ENCODE measurements around the gene SLC44A1.

Gene SLC44A1

DNA sequence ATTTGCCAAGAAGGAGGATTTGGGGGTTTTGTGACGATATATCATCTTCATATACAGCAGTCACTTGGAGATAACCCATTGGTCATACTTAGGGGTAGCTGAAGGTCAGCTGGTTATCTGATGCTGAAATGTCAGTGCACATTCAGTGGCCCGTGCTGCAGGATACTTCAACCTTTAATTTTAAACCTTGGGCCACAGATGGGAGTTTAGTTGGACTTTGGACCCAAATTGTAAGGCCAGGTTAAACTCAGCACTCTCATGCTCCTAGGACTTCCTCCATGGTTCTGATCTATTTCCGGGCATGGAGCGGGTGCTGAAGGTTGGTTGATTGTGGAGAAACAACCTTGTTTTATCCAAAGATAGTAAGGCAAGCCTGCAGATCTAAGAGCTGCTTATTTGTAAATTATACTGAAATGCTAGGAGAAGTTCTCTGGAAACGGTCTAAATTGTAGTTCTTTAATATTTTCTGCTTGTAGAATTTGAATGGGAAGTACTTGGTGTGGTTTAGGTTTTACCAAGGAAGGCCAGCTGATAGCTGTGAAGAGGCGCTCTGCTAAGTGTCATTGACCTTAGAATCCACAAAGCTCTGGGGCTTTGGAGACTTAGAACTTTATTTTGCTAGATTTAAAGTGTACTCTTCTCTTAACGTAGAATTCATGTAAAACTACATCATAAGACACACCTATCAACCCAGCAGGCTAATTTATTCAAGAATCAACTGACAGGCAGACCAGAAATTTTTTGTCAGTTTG, 38.6 kb downstream of the SLC44A1 start:
- no peak overlapping the region for H3K4me3 ChIP-seq (ENCODE audit: control insufficient read depth, low read depth, low read length)
- no peak for DNase-seq (ENCODE audit: low read depth)
- TF ChIP-seq, protein P1, sequence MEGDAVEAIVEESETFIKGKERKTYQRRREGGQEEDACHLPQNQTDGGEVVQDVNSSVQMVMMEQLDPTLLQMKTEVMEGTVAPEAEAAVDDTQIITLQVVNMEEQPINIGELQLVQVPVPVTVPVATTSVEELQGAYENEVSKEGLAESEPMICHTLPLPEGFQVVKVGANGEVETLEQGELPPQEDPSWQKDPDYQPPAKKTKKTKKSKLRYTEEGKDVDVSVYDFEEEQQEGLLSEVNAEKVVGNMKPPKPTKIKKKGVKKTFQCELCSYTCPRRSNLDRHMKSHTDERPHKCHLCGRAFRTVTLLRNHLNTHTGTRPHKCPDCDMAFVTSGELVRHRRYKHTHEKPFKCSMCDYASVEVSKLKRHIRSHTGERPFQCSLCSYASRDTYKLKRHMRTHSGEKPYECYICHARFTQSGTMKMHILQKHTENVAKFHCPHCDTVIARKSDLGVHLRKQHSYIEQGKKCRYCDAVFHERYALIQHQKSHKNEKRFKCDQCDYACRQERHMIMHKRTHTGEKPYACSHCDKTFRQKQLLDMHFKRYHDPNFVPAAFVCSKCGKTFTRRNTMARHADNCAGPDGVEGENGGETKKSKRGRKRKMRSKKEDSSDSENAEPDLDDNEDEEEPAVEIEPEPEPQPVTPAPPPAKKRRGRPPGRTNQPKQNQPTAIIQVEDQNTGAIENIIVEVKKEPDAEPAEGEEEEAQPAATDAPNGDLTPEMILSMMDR (IDR thresholded peaks at IDR 0.05; ENCODE audit: control insufficient read depth, insufficient read depth, low read depth, low read length, missing control alignments): no peak

DNA sequence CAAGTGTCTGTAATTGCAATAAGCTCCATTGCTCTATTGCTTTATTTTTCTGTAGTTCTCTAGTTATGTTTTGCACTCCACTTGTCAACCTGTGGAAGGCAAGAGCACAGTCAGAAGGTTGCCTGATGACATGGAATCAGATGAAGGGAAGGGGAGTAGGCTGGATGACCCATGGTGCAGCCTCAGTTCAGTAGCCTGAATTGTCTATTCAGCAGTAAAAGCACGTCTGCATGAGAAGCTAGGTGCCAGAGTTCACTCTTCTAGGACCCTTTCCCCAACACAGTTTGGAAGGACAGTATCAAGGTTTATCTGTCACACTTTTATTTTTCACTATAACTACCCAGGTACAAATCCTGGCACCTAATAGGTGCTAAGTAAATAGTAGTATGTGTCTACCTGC, 39.3 kb downstream of the SLC44A1 start:
- TF ChIP-seq, protein P1 (IDR thresholded peaks at IDR 0.05; ENCODE audit: control insufficient read depth, insufficient read depth, low read depth, low read length, missing control alignments): no peak
- H3K4me3 ChIP-seq (ENCODE audit: control insufficient read depth, low read depth, low read length): no peak overlapping the region
- no peak for DNase-seq (ENCODE audit: low read depth)

DNA sequence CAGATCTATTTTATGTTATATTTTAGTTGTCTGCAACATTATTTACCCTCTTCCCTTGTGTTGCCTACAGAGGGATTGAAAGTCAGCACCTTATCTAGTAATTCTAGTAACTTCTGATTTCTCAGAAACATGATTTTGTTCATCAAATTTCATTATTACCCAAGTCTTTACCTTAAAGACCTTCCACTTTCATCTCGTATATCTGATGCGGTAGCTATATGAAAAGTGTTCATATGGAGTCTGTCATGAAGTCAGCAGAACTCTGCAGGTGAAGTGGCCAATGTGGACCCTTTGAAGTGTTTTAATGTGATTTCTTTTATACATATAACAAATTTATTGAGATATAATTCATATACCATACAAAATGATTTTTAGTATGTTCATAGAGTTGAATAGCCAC, 40.0 kb downstream of the SLC44A1 start:
- H3K4me3 ChIP-seq (ENCODE audit: control insufficient read depth, low read depth, low read length): no peak overlapping the region
- DNase-seq (ENCODE audit: low read depth): no peak
- TF ChIP-seq, protein P1 (IDR thresholded peaks at IDR 0.05; ENCODE audit: control insufficient read depth, insufficient read depth, low read depth, low read length, missing control alignments): no peak

DNA sequence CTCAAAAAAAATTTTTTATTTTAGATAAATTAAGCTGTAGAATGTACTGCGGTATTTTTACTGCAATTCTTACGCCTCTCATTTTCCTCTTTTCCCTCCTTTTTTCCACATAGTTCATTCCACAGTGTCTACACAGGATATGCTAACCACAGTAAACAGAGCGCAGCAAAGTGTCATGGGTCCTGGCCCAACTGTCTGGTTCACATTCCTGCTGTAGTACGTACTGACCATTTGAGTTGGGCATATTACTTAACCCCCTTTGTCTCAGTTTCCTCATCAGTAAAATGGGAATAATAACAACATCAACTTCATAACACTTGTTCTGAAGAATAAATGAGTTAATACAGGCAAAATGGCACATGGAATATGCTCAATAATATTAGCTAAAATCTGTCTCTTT, 41.6 kb downstream of the SLC44A1 start:
- TF ChIP-seq, protein P1 (IDR thresholded peaks at IDR 0.05; ENCODE audit: control insufficient read depth, insufficient read depth, low read depth, low read length, missing control alignments): no peak
- DNase-seq (ENCODE audit: low read depth): no peak
- no peak overlapping the region for H3K4me3 ChIP-seq (ENCODE audit: control insufficient read depth, low read depth, low read length)

DNA sequence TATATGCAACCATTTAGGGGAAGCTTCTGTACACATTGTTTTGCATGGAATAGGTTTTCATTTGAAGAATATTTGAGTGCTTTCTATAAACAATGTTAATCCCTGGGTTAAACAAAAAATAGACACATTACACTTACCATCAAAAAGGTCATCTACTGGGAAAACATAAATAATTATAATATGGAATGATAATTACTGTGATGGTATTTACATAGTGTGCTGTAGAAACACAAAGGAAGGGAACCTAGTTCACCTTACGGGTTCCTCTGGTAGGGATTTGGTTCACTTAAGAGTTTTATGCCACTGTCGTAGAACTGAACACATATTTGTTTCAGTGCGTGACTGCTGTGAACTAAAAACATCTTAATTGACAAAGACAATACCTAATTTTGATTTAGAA, 44.9 kb downstream of the SLC44A1 start:
- DNase-seq (ENCODE audit: low read depth): no peak
- TF ChIP-seq, protein P1 (IDR thresholded peaks at IDR 0.05; ENCODE audit: control insufficient read depth, insufficient read depth, low read depth, low read length, missing control alignments): no peak
- H3K4me3 ChIP-seq (ENCODE audit: control insufficient read depth, low read depth, low read length): no peak overlapping the region

DNA sequence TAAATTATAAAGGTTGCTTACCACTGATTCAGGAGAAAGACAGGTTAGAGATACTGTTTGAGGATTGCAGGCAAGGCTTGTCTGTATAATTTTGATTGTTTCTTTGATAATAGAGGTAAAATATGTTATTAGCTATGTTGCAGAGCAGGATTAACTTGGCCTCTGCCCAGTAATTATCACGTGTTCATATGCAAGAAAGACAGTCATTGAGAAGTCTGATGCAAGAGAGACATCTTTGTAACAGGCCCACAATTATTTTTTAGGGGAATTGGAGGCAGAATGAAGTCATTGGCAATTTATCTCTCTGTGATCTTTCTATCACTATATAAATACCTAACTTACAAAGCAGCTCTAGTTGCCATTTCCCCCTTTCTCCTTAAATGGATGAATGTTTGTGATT, 46.0 kb downstream of the SLC44A1 start:
- no peak overlapping the region for H3K4me3 ChIP-seq (ENCODE audit: control insufficient read depth, low read depth, low read length)
- TF ChIP-seq, protein P1 (IDR thresholded peaks at IDR 0.05; ENCODE audit: control insufficient read depth, insufficient read depth, low read depth, low read length, missing control alignments): no peak

More for the DNA sequence above, 46.0 kb downstream of the SLC44A1 start:
- DNase-seq (ENCODE audit: low read depth): no peak
